Endothelial cell (in vitro differentiated cells): ENCODE results near the gene FARP2. TPM values are rescaled to one million over a fixed set of nuclear protein-coding genes. Genes with fewer than 3 reads are reported as not detected.

Source experiments
- DNase-seq: peaks from one replicate; pipeline ENCODE4 v3.0.0; 2021; ENCODE audit warnings: low spot score
- H3K27ac Mint-ChIP-seq: one replicate; pipeline ENCODE4 v1.8.0; 2021; ENCODE audit warnings: mixed read lengths, inconsistent platforms; ENCODE audit not compliant: unreplicated experiment
- H3K27me3 Mint-ChIP-seq: one replicate; pipeline ENCODE4 v1.8.0; 2021; ENCODE audit warnings: mild to moderate bottlenecking, moderate library complexity, mixed read lengths, inconsistent platforms; ENCODE audit not compliant: unreplicated experiment
- H3K36me3 Mint-ChIP-seq: one replicate; pipeline ENCODE4 v1.8.0; 2021; ENCODE audit warnings: mild to moderate bottlenecking, low read depth, mixed read lengths, inconsistent platforms; ENCODE audit not compliant: unreplicated experiment
- H3K4me1 Mint-ChIP-seq: one replicate; pipeline ENCODE4 v1.8.0; 2021; ENCODE audit warnings: mild to moderate bottlenecking, mixed read lengths, inconsistent platforms; ENCODE audit not compliant: unreplicated experiment
- H3K4me3 Mint-ChIP-seq: one replicate; pipeline ENCODE4 v1.8.0; 2021; ENCODE audit warnings: mild to moderate bottlenecking, mixed read lengths, inconsistent platforms; ENCODE audit not compliant: unreplicated experiment
- H3K9me3 Mint-ChIP-seq: one replicate; pipeline ENCODE4 v1.8.0; 2021; ENCODE audit warnings: mixed read lengths, inconsistent platforms; ENCODE audit not compliant: unreplicated experiment
- CTCF ChIP-seq: fragments of 200-600 bp; sonication (generic); IDR thresholded peaks from one replicate; pipeline ENCODE4 v1.5.0; 2021; ENCODE audit warnings: antibody characterized with exemption; ENCODE audit not compliant: unreplicated experiment
- total RNA-seq: library from RNA; stranded (reverse); fragmentation: NEBNext Ultra II Directional; extraction: Animal tissue kit (Norgen Biotek cat#: 25700); gene quantifications from one replicate; pipeline ENCODE4 v1.2.1, GENCODE V29; 2021; ENCODE audit not compliant: unreplicated experiment

FARP2 gene
- total RNA-seq, 1 donor from 2014 or later: 19.1 TPM

- H3K27me3 Mint-ChIP-seq: peaks cover 2% of the 10 kb centered on the region
- DNase-seq: no peak
- no peak for TF ChIP-seq CTCF
- no peak overlapping the region for H3K27ac Mint-ChIP-seq
- H3K4me1 Mint-ChIP-seq: peaks cover 2% of the 10 kb centered on the region
- no peak overlapping the region for H3K4me3 Mint-ChIP-seq
- H3K36me3 Mint-ChIP-seq: no peaks in the 10 kb centered on the region
- no peaks in the 10 kb centered on the region for H3K9me3 Mint-ChIP-seq
These were observed 176.9 kb downstream of the FARP2 start for GRCh38 chr2:241532733-241533601.

- H3K4me3 Mint-ChIP-seq: no peak overlapping the region
- no peaks in the 10 kb centered on the region for H3K9me3 Mint-ChIP-seq
- TF ChIP-seq CTCF: no peak
- no peaks in the 10 kb centered on the region for H3K36me3 Mint-ChIP-seq
- H3K27ac Mint-ChIP-seq: no peak overlapping the region
- peaks cover 2% of the 10 kb centered on the region for H3K4me1 Mint-ChIP-seq
- peaks cover 7% of the 10 kb centered on the region for H3K27me3 Mint-ChIP-seq
- DNase-seq: no peak
These were observed 178.2 kb downstream of the FARP2 start for GRCh38 chr2:241534293-241534692.

- DNase-seq: no peak
- Mint-ChIP-seq H3K27ac (no peak overlapping the region), H3K36me3 (no peaks in the 10 kb centered on the region), H3K4me3 (no peak overlapping the region), H3K9me3 (no peaks in the 10 kb centered on the region), H3K27me3 (peaks cover 7% of the 10 kb centered on the region), H3K4me1 (peaks cover 2% of the 10 kb centered on the region)
- no peak for TF ChIP-seq CTCF
These were observed 178.8 kb downstream of the FARP2 start for GRCh38 chr2:241534701-241535375.

- no peak for DNase-seq
- no peaks in the 10 kb centered on the region for H3K9me3 Mint-ChIP-seq
- H3K4me1 Mint-ChIP-seq: peaks cover 5% of the 10 kb centered on the region
- H3K27me3 Mint-ChIP-seq: peaks cover 7% of the 10 kb centered on the region
- H3K27ac Mint-ChIP-seq: no peak overlapping the region
- no peaks in the 10 kb centered on the region for H3K36me3 Mint-ChIP-seq
- no peak overlapping the region for H3K4me3 Mint-ChIP-seq
- TF ChIP-seq CTCF: no peak
These were observed 180.0 kb downstream of the FARP2 start for GRCh38 chr2:241535871-241536655.
